A549 (cell line): Measurements from ENCODE around the gene SH3PXD2A. TPM values are rescaled to one million over a fixed set of nuclear protein-coding genes. Genes with fewer than 3 reads are reported as not detected.

Experiments
- ATAC-seq, 2 experiments: fragments of 200-7000 bp in 1 of 2; fragments of >200 bp in 1 of 2; cut with Nextera tagmentation in 1 of 2; cut with Tn5 transposase in 1 of 2; 3 replicates each; pipeline versions ENCODE4 v1.8.0 to v1.9.1; 2018 to 2020; ENCODE audit warnings: mild to moderate bottlenecking in 1 of 2, moderate library complexity in 1 of 2
- CTCF ChIA-PET: fragments of 300-600 bp; sonication (Branson Sonifier 250); formaldehyde crosslinking; extraction: SDS; loops from one replicate; lab custom pipeline; 2021; ENCODE audit warnings: antibody characterized with exemption, inconsistent platforms; lab: Yijun Ruan, JAX
- POLR2A ChIA-PET: fragments of 350-600 bp; formaldehyde crosslinking; extraction: SDS; loops from one replicate; lab custom pipeline; 2021; ENCODE audit warnings: antibody characterized with exemption, inconsistent platforms; lab: Yijun Ruan, JAX
- DNase-seq, 2 experiments: peaks; one replicate each; pipeline versions ENCODE4 v3.0.0 to v3.0.0-alpha.2; 2011 to 2016; ENCODE audit warnings: low read depth in 1 of 2, low spot score in 1 of 2
- FAIRE-seq: peaks from 2 replicates; lab custom pipeline; 2011; peaks lifted over from hg19 to GRCh38; lab: Jason Lieb, UNC
- H3K27ac ChIP-seq, 2 experiments: fragments of >200 bp; sonication (Bioruptor Twin); formaldehyde crosslinking; 3 replicates each; pipeline ENCODE4 v1.5.1; 2016 to 2017
- H3K4me1 ChIP-seq: fragments of >200 bp; sonication (Bioruptor Twin); formaldehyde crosslinking; 3 replicates; pipeline ENCODE4 v1.6.1; 2016
- H3K4me2 ChIP-seq: fragments of >200 bp; sonication (Bioruptor Twin); formaldehyde crosslinking; 3 replicates; pipeline ENCODE4 v1.6.1; 2016
- H3K4me3 ChIP-seq: fragments of >200 bp; sonication (Bioruptor Twin); formaldehyde crosslinking; 3 replicates; pipeline ENCODE4 v1.5.1; 2016
- H3K9me3 ChIP-seq: fragments of >200 bp; sonication (Bioruptor Twin); formaldehyde crosslinking; 3 replicates; pipeline ENCODE4 v1.6.1; 2016
- CBX8 ChIP-seq: fragments of 200-600 bp; sonication (generic); IDR thresholded peaks from 2 replicates; pipeline ENCODE4 v1.6.1; 2016
- CHD2 ChIP-seq: fragments of 150-350 bp; IDR thresholded peaks from 2 replicates; pipeline ENCODE4 v1.6.1; 2014; ENCODE audit warnings: low read length; ENCODE audit not compliant: partially characterized antibody
- EHMT2 ChIP-seq: fragments of 200-600 bp; sonication (generic); IDR thresholded peaks from 2 replicates; pipeline ENCODE4 v1.6.1; 2016; ENCODE audit warnings: antibody characterized with exemption, low read depth, mild to moderate bottlenecking, moderate library complexity
- ELK1 ChIP-seq: fragments of 150-350 bp; IDR thresholded peaks from 2 replicates; pipeline ENCODE4 v1.6.1; 2014; ENCODE audit warnings: low read depth, mild to moderate bottlenecking, low read length
- ESRRA ChIP-seq: fragments of 150-350 bp; IDR thresholded peaks from 2 replicates; pipeline ENCODE4 v1.6.1; 2014; ENCODE audit warnings: mild to moderate bottlenecking, low read length, borderline replicate concordance
- FOSB ChIP-seq: fragments of 250-450 bp; sonication (Bioruptor Pico); IDR thresholded peaks from 2 replicates; pipeline ENCODE4 v1.5.0; 2020; ENCODE audit warnings: mild to moderate bottlenecking, moderate library complexity
- FOXS1 ChIP-seq: fragments of 250-450 bp; sonication (Bioruptor Pico); IDR thresholded peaks from 2 replicates; pipeline ENCODE4 v1.5.0; 2020; ENCODE audit warnings: mild to moderate bottlenecking, moderate library complexity
- HDAC2 ChIP-seq: fragments of 200-600 bp; sonication (generic); IDR thresholded peaks from 2 replicates; pipeline ENCODE4 v1.6.1; 2016
- HES2 ChIP-seq: fragments of >200 bp; sonication (Bioruptor Twin); formaldehyde crosslinking; IDR thresholded peaks from 2 replicates; pipeline ENCODE4 v1.6.1; 2016
- HEYL ChIP-seq: fragments of 250-450 bp; sonication (Bioruptor Pico); IDR thresholded peaks from 2 replicates; pipeline ENCODE4 v1.8.0; 2021; ENCODE audit warnings: mild to moderate bottlenecking, moderate library complexity
- HOXA7 ChIP-seq: fragments of 250-450 bp; sonication (Bioruptor Pico); IDR thresholded peaks from 2 replicates; pipeline ENCODE4 v1.5.0; 2020; ENCODE audit warnings: mild to moderate bottlenecking, moderate library complexity
- HOXB13 ChIP-seq: fragments of 250-450 bp; sonication (Bioruptor Pico); IDR thresholded peaks from 2 replicates; pipeline ENCODE4 v1.5.0; 2020; ENCODE audit warnings: low read depth, mild to moderate bottlenecking, moderate library complexity
- JUN ChIP-seq, 2 experiments: fragments of >200 bp; sonication (Bioruptor Twin); formaldehyde crosslinking; IDR thresholded peaks; 2 replicates in 1 of 2; 3 replicates in 1 of 2; pipeline ENCODE4 v1.6.1; 2016 to 2017
- MAZ ChIP-seq: fragments of 150-350 bp; IDR thresholded peaks from 2 replicates; pipeline ENCODE4 v1.6.1; 2014; ENCODE audit warnings: antibody characterized with exemption, low read depth, low read length, borderline replicate concordance
- MYC ChIP-seq: IDR thresholded peaks from 2 replicates; pipeline ENCODE4 v1.6.1; 2012; ENCODE audit warnings: mild to moderate bottlenecking, inconsistent platforms, low read length, improper control_type of control experiment, borderline replicate concordance
- NPAS2 ChIP-seq: fragments of 250-450 bp; sonication (Bioruptor Pico); IDR thresholded peaks from 2 replicates; pipeline ENCODE4 v1.8.0; 2022; ENCODE audit warnings: mild to moderate bottlenecking, moderate library complexity, borderline replicate concordance
- NR3C1 ChIP-seq: fragments of >200 bp; sonication (Bioruptor Twin); formaldehyde crosslinking; IDR thresholded peaks from 3 replicates; pipeline ENCODE4 v1.6.1; 2017
- PHF8 ChIP-seq: fragments of 200-600 bp; sonication (generic); IDR thresholded peaks from 2 replicates; pipeline ENCODE4 v1.6.1; 2016; ENCODE audit warnings: low read depth, mild to moderate bottlenecking, antibody characterized with exemption, moderate library complexity, borderline replicate concordance
- POLR2A ChIP-seq: IDR thresholded peaks from 2 replicates; pipeline ENCODE4 v1.6.1; 2012; ENCODE audit warnings: mild to moderate bottlenecking, low read length
- POLR2AphosphoS2 ChIP-seq: conservative IDR thresholded peaks from 2 replicates; pipeline ENCODE4 v1.6.1; 2012; ENCODE audit warnings: low read length, improper control_type of control experiment, inconsistent platforms
- RCOR1 ChIP-seq: fragments of 150-350 bp; IDR thresholded peaks from 2 replicates; pipeline ENCODE4 v1.6.1; 2014; ENCODE audit warnings: antibody characterized with exemption, low read length, low read depth
- RFX5 ChIP-seq: fragments of 450-650 bp; IDR thresholded peaks from 2 replicates; pipeline ENCODE4 v1.7.1; 2014; ENCODE audit warnings: antibody characterized with exemption, mild to moderate bottlenecking, moderate library complexity
- SREBF2 ChIP-seq: fragments of 450-650 bp; IDR thresholded peaks from 2 replicates; pipeline ENCODE4 v1.6.1; 2014; ENCODE audit warnings: mild to moderate bottlenecking, moderate library complexity
- TFCP2L1 ChIP-seq: fragments of 250-450 bp; sonication (Bioruptor Pico); IDR thresholded peaks from 2 replicates; pipeline ENCODE4 v1.5.0; 2021; ENCODE audit warnings: mild to moderate bottlenecking
- TP53 ChIP-seq: fragments of 250-450 bp; sonication (Bioruptor Pico); IDR thresholded peaks from 2 replicates; pipeline ENCODE4 v1.5.0; 2021; ENCODE audit warnings: mild to moderate bottlenecking, moderate library complexity
- ZC3H11A ChIP-seq: fragments of 450-650 bp; IDR thresholded peaks from 2 replicates; pipeline ENCODE4 v1.6.1; 2014; ENCODE audit warnings: antibody characterized with exemption, mild to moderate bottlenecking
- ZNF302 ChIP-seq: fragments of 250-450 bp; sonication (Bioruptor Pico); IDR thresholded peaks from 2 replicates; pipeline ENCODE4 v1.9.0; 2021; ENCODE audit warnings: inconsistent platforms, mild to moderate bottlenecking, moderate library complexity
- WGBS: methylation state at CpG from one replicate; pipeline ENCODE4 v1.1.6; 2017; ENCODE audit errors: missing lambda C conversion rate; 5-methylcytosine and 5-hydroxymethylcytosine counted together
- polyA plus RNA-seq, 4 experiments: library from polyadenylated mRNA; depleted of rRNA in 3 of 4; stranded (reverse); fragments of >200 nt; fragmentation: RNase III in 1 of 4; extraction: RNeasy Plus Mini Kit Qiagen cat#74134 plus additional on column Dnase treatment in 1 of 4; gene quantifications; 2 replicates in 3 of 4; 3 replicates in 1 of 4; pipeline ENCODE4 v1.2.3, GENCODE V29; 2011 to 2017
- TF ChIP-seq, protein P1 (sequence below): fragments of >200 bp; sonication (Bioruptor Twin); formaldehyde crosslinking; IDR thresholded peaks from 3 replicates; pipeline ENCODE4 v1.5.1; 2016
- TF ChIP-seq, protein P2 (sequence below): IDR thresholded peaks from 2 replicates; pipeline ENCODE4 v1.6.1; 2012

SH3PXD2A gene
- polyA plus RNA-seq, 2 of the 4 experiments (the other 2 are of a cell fraction): 2.4 to 3.9 TPM

GRCh38 chr10:103681617-103682399 is 173.6 kb downstream of the SH3PXD2A start:
- no peak for ATAC-seq
- CTCF ChIA-PET: interaction anchor here (0.5 to 11.4 kb wide), 2 partner anchors 85 to 449 kb away, joined by 3 to 265 read pairs; no protein-coding TSS in a partner anchor
- WGBS: 90% methylated on average over 28 of the region's 29 CpGs

DNA sequence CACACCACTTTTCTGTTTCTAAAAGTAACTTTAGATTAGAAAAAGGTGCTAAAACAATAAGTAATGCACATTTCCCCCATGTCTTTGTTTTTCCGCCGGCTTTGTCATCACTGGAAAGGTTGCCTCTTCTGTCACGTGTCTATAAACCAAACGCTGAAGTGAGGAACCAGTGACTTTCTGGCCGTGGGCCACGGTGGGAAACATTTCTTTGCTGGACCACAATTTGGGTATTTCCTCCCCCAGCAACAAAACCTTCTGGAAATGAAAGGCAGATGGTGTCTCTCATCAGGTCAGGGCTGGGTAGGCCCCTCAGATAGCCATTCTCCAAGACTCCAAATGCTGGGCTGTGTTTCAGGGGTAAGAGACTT is 174.5 kb downstream of the SH3PXD2A start:
- Histone ChIP-seq H3K4me1 (peaks cover 14% of the 10 kb centered on the region), H3K4me3 (no peak overlapping the region), H3K9me3 (no peaks in the 10 kb centered on the region), H3K4me2 (no peak overlapping the region), H3K27ac (no peak overlapping the region)
- ATAC-seq (no peak), FAIRE-seq (no peak), DNase-seq (no peak)
- TF ChIP-seq RCOR1 (no peak), JUN (IDR thresholded peaks at IDR 0.05) (no peak), TP53 (CRISPR knock-in tag) (no peak), PHF8 (no peak), POLR2A (no peak), FOSB (no peak), EHMT2 (no peak), MAZ (no peak), NR3C1 (no peak), CBX8 (no peak), SREBF2 (no peak), RFX5 (no peak), ZC3H11A (no peak), TFCP2L1 (CRISPR knock-in tag) (no peak), HES2 (no peak)
- TF ChIP-seq, protein P1, sequence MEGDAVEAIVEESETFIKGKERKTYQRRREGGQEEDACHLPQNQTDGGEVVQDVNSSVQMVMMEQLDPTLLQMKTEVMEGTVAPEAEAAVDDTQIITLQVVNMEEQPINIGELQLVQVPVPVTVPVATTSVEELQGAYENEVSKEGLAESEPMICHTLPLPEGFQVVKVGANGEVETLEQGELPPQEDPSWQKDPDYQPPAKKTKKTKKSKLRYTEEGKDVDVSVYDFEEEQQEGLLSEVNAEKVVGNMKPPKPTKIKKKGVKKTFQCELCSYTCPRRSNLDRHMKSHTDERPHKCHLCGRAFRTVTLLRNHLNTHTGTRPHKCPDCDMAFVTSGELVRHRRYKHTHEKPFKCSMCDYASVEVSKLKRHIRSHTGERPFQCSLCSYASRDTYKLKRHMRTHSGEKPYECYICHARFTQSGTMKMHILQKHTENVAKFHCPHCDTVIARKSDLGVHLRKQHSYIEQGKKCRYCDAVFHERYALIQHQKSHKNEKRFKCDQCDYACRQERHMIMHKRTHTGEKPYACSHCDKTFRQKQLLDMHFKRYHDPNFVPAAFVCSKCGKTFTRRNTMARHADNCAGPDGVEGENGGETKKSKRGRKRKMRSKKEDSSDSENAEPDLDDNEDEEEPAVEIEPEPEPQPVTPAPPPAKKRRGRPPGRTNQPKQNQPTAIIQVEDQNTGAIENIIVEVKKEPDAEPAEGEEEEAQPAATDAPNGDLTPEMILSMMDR: no peak
- WGBS: 91% methylated on average over 6 of the region's 6 CpGs
- ChIA-PET CTCF (interaction anchor here (1.5 to 3.1 kb wide), 4 partner anchors 10 to 88 kb away, joined by 3 to 13 read pairs (median 12); no protein-coding TSS in a partner anchor), POLR2A (no interaction called here)

More at GRCh38 chr10:103681617-103682399, 173.6 kb downstream of the SH3PXD2A start:
- H3K27ac ChIP-seq: no peak overlapping the region
- H3K9me3 ChIP-seq: no peaks in the 10 kb centered on the region
- no peak overlapping the region for H3K4me2 ChIP-seq
- H3K4me3 ChIP-seq: no peak overlapping the region
- H3K4me1 ChIP-seq: peaks cover 6% of the 10 kb centered on the region; the same call in 2 of the 3 replicates
- DNase-seq: no peak
- POLR2A ChIA-PET: no interaction called here
- no peak for FAIRE-seq
- TF ChIP-seq PHF8: no peak
- TF ChIP-seq, protein P1: no peak
- no peak for TF ChIP-seq HDAC2
- TF ChIP-seq CHD2: no peak
- no peak for TF ChIP-seq ZNF302 (CRISPR knock-in tag)
- no peak for TF ChIP-seq HOXB13 (CRISPR knock-in tag)
- TF ChIP-seq POLR2AphosphoS2: no peak
- TF ChIP-seq, protein P2, sequence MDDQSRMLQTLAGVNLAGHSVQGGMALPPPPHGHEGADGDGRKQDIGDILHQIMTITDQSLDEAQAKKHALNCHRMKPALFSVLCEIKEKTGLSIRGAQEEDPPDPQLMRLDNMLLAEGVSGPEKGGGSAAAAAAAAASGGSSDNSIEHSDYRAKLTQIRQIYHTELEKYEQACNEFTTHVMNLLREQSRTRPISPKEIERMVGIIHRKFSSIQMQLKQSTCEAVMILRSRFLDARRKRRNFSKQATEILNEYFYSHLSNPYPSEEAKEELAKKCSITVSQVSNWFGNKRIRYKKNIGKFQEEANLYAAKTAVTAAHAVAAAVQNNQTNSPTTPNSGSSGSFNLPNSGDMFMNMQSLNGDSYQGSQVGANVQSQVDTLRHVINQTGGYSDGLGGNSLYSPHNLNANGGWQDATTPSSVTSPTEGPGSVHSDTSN: no peak
- no peak for TF ChIP-seq HOXA7 (CRISPR knock-in tag)
- TF ChIP-seq CBX8: no peak
- TF ChIP-seq FOXS1: no peak
- TF ChIP-seq NPAS2 (CRISPR knock-in tag): no peak
- no peak for TF ChIP-seq ELK1
- TF ChIP-seq HEYL: no peak
- no peak for TF ChIP-seq MYC
- TF ChIP-seq ESRRA: no peak
- TF ChIP-seq, all 56 proteins: peak for 0
